ENCODE data around the gene EIF4H.

Gene EIF4H

DNA sequence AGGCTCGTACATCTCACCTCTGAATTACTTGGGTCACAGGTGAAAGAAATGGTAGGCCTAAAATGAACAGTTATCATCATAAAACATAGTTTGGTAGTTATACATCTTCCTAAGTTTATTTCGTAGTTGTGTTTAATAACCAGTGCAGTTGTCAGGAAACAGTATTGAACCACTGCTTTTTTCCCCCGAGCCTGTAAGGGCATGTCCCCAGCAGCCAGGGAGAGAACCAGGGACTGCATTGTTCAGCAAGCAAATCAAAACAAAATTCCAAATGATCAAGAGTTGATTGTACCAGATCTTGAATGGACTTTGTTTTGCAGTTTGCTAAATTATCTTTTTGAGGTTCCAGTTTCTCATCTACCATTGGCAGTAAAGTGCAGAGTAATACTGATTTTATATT, 2.4 kb downstream of the EIF4H start:
- Histone ChIP-seq H3K27ac (ENCODE audit: low read length) (no peak overlapping the region), H3K27me3 (ENCODE audit: low read depth, low read length) (no peaks in the 10 kb centered on the region), H3K9me3 (ENCODE audit: control insufficient read depth in 1 of 2, low read length in 2 of 2) (no peaks in the 10 kb centered on the region), H3K4me1 (ENCODE audit: control insufficient read depth in 1 of 2, insufficient read depth in 2 of 2, low read length in 2 of 2) (peaks cover 23 to 59% of the 10 kb centered on the region in 2 donors), H3K36me3 (ENCODE audit: control insufficient read depth in 1 of 2, insufficient read depth in 2 of 2, low read length in 2 of 2) (no peaks in the 10 kb centered on the region), H3K4me3 (ENCODE audit: low read depth in 1 of 2, low read length in 2 of 2) (peak overlapping the region; percentile 4 to 93)

DNA sequence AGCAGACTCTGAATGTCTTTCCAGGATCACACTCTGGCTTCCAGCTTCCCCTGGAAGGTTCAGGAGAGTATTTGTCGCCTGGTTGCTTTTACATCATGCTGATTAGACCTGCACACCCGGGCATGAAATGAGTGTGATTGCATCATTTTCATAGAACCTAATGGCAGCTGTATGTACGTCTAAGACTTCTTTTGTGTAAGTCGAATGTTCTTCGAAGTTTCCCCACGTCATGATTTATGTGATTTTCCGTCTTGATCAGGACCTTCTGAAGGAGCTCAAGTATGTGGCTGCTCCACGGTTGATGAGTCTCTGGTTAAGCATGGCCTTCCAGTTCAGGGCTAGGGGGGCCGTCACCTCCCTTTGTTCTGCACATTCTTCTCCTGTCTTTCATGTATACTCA, 4.5 kb downstream of the EIF4H start:
- no peak overlapping the region for H3K27ac ChIP-seq (ENCODE audit: low read length)
- peak overlapping the region in 1 of 2 donors; percentile 21 for H3K4me3 ChIP-seq (ENCODE audit: low read depth in 1 of 2, low read length in 2 of 2)
- H3K9me3 ChIP-seq (ENCODE audit: control insufficient read depth in 1 of 2, low read length in 2 of 2) = no peaks in the 10 kb centered on the region
- peaks cover 33 to 74% of the 10 kb centered on the region in 2 donors for H3K4me1 ChIP-seq (ENCODE audit: control insufficient read depth in 1 of 2, insufficient read depth in 2 of 2, low read length in 2 of 2)
- H3K36me3 ChIP-seq (ENCODE audit: control insufficient read depth in 1 of 2, insufficient read depth in 2 of 2, low read length in 2 of 2) = no peaks in the 10 kb centered on the region
- H3K27me3 ChIP-seq (ENCODE audit: low read depth, low read length) = no peaks in the 10 kb centered on the region

DNA sequence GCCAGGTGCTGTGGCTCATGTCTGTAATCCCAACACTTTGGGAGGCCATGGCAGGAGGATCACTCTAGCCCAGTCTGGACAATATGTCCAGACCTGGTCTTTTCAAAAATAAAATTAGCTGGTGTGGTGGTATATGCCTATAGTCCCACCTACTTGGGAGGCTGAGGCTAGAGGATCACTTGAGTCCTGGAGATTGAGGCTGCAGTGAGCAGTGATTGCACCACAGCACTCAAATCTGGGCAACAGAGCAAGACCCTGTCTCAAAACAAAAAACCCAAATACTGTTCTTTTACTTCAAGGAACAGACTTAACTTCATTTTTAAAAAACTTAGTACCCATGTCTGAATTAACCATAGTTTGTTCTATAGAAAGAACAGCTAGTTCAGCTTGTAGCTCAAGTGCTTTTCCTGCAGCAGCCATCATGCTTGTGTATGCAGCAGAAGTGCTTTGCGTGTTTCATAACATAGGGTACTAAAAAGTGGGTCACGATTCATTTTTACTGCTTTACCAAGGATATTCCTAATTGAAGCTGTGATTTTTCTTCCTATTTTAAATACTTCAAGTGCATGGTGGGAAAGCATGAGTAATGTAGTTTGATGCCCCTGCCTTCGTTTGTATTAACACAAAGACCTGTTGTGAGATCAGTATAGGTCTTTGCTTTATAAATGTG, 5.9 kb downstream of the EIF4H start:
- peaks cover 0 to 3% of the 10 kb centered on the region in 2 donors for H3K36me3 ChIP-seq (ENCODE audit: control insufficient read depth in 1 of 2, insufficient read depth in 2 of 2, low read length in 2 of 2)
- no peaks in the 10 kb centered on the region for H3K9me3 ChIP-seq (ENCODE audit: control insufficient read depth in 1 of 2, low read length in 2 of 2)
- H3K4me1 ChIP-seq (ENCODE audit: control insufficient read depth in 1 of 2, insufficient read depth in 2 of 2, low read length in 2 of 2) = peaks cover 33 to 83% of the 10 kb centered on the region in 2 donors
- H3K27ac ChIP-seq (ENCODE audit: low read length) = no peak overlapping the region
- no peak overlapping the region for H3K4me3 ChIP-seq (ENCODE audit: low read depth in 1 of 2, low read length in 2 of 2)
- no peaks in the 10 kb centered on the region for H3K27me3 ChIP-seq (ENCODE audit: low read depth, low read length)

DNA sequence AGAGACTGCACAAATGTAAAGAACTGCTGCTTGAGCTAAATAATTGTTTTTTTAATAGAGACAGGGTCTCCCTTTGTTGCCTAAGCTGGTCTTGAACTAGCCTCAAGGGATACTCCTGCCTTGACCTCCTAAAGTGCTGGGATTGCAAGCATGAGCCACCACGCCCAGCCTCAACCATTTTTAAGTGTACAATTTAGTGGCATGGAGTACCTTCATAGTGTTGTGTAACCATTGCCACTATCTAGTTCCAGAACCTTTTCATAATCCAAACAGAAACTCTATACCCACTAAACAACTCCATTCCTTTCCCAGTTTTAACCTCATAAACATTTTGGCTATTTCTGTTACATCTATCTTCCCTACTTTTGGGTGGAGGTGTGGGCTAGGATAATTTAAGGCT, 6.7 kb downstream of the EIF4H start:
- peaks cover 33 to 83% of the 10 kb centered on the region in 2 donors for H3K4me1 ChIP-seq (ENCODE audit: control insufficient read depth in 1 of 2, insufficient read depth in 2 of 2, low read length in 2 of 2)
- no peaks in the 10 kb centered on the region for H3K27me3 ChIP-seq (ENCODE audit: low read depth, low read length)
- no peak overlapping the region for H3K4me3 ChIP-seq (ENCODE audit: low read depth in 1 of 2, low read length in 2 of 2)
- H3K9me3 ChIP-seq (ENCODE audit: control insufficient read depth in 1 of 2, low read length in 2 of 2) = no peaks in the 10 kb centered on the region
- H3K27ac ChIP-seq (ENCODE audit: low read length) = no peak overlapping the region
- H3K36me3 ChIP-seq (ENCODE audit: control insufficient read depth in 1 of 2, insufficient read depth in 2 of 2, low read length in 2 of 2) = peaks cover 0 to 3% of the 10 kb centered on the region in 2 donors

DNA sequence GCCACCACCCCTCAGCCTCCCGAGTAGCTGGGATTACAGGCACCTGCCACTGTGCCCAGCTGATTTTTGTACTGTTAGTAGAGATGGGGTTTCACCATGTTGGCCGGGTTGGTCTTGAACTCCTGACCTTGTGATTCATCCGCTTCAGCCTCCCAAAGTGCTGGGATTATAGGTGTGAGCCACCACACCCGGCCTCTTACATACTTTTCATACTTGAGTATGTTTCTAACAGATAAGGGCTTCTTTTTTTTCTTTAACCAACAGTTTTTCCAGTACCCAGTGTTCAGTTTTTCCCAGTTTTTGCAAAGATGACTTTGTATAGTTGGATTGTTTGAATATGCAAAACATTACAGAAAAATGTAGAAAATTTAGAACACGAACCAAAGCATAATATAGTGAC, 7.7 kb downstream of the EIF4H start:
- Histone ChIP-seq H3K27me3 (ENCODE audit: low read depth, low read length) (no peaks in the 10 kb centered on the region), H3K27ac (ENCODE audit: low read length) (no peak overlapping the region), H3K4me3 (ENCODE audit: low read depth in 1 of 2, low read length in 2 of 2) (no peak overlapping the region), H3K4me1 (ENCODE audit: control insufficient read depth in 1 of 2, insufficient read depth in 2 of 2, low read length in 2 of 2) (peaks cover 27 to 81% of the 10 kb centered on the region in 2 donors), H3K9me3 (ENCODE audit: control insufficient read depth in 1 of 2, low read length in 2 of 2) (no peaks in the 10 kb centered on the region), H3K36me3 (ENCODE audit: control insufficient read depth in 1 of 2, insufficient read depth in 2 of 2, low read length in 2 of 2) (peaks cover 0 to 3% of the 10 kb centered on the region in 2 donors)

DNA sequence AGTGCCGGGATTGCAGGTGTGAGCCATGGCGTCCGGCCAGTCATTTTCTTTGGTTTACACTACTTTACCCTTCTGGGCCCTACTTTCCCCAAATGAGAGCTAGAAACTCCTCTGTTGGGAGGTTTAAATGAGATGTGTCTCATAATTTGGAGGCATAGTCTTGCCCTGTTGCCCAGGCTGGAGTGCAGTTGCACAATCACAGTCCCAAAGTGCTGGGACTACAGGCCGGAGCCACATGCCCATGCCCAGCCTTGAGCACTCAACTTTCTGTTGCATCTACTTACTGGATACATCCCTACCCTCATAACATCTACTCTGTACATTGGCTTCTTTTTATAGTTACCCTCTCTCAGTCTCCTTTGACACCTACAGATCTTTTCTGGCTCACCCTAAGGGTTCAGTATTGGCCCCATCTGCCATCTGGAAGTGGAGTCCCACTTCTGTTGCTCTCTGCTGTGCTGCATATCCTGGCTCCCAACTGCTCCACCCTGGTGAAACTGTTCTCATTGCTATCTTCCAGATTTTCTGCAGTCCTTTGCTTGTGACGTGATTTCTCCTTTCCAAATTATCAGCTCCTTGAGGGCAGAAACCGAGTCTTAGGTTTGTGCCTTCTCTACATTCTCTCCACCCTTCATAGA, 8.4 kb downstream of the EIF4H start:
- no peak overlapping the region for H3K4me3 ChIP-seq (ENCODE audit: low read depth in 1 of 2, low read length in 2 of 2)
- H3K4me1 ChIP-seq (ENCODE audit: control insufficient read depth in 1 of 2, insufficient read depth in 2 of 2, low read length in 2 of 2) = peaks cover 22 to 81% of the 10 kb centered on the region in 2 donors
- H3K27ac ChIP-seq (ENCODE audit: low read length) = no peak overlapping the region
- H3K9me3 ChIP-seq (ENCODE audit: control insufficient read depth in 1 of 2, low read length in 2 of 2) = no peaks in the 10 kb centered on the region
- no peaks in the 10 kb centered on the region for H3K27me3 ChIP-seq (ENCODE audit: low read depth, low read length)
- H3K36me3 ChIP-seq (ENCODE audit: control insufficient read depth in 1 of 2, insufficient read depth in 2 of 2, low read length in 2 of 2) = peaks cover 0 to 3% of the 10 kb centered on the region in 2 donors

DNA sequence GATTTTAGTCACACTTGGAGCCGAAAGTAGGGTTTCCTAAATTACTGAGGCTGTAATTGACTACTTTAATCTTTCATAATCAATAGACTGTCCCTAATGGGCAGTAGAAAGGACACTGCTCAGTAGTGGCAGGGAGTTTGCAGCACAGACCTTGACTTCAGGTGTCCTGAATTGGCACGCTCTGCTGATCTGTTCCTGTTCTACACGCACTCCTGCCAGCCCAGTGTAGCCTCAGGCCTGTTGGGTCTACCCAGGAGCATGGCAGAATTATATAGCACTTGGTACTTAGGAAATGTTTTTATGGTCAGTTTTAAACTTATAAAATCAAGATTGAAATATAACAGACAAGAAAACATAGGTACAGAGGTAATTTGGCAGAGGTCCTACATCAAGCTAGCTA, 9.0 kb downstream of the EIF4H start:
- Histone ChIP-seq H3K27me3 (ENCODE audit: low read depth, low read length) (no peaks in the 10 kb centered on the region), H3K27ac (ENCODE audit: low read length) (no peak overlapping the region), H3K4me1 (ENCODE audit: control insufficient read depth in 1 of 2, insufficient read depth in 2 of 2, low read length in 2 of 2) (peaks cover 20 to 80% of the 10 kb centered on the region in 2 donors), H3K4me3 (ENCODE audit: low read depth in 1 of 2, low read length in 2 of 2) (no peak overlapping the region), H3K36me3 (ENCODE audit: control insufficient read depth in 1 of 2, insufficient read depth in 2 of 2, low read length in 2 of 2) (peaks cover under 1 to 9% of the 10 kb centered on the region in 2 donors), H3K9me3 (ENCODE audit: control insufficient read depth in 1 of 2, low read length in 2 of 2) (no peaks in the 10 kb centered on the region)

DNA sequence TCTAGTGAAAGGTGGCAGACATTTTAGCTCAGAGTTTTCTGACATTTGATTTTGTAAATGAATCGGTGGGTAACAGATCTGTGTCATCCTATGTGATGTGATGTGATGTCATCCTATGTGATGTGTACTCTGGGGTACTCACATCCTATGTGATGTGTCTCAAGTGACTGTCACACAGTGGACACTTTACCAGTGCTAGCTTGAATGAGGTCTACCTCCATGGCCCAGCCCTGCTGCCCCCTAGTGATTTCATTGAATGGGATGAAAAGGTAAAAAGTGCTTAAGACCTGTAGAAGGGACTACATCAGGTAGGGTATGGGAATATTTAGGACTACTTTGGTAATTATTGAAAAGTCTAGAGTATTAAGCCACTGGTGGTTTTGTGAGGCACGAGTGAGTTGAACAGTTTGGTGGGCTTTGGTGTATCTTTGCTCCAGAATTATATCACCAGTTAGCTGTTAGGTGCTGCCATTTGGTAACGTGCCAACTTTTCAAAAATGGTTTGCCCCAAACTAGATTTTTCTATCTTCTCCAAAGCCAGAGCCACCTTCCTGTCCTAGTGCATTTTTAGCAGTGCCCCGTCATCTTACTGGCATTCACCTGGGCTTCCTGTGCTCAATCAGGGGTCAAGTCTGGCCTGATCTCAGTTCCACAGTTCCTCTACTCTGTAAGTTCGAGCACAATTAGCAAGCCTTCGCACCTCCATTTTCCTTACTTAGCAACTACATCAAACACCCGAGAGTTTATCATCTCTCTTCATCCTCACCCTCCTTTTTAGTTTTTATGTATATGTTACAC, 9.7 kb downstream of the EIF4H start:
- Histone ChIP-seq H3K36me3 (ENCODE audit: control insufficient read depth in 1 of 2, insufficient read depth in 2 of 2, low read length in 2 of 2) (peaks cover 7 to 16% of the 10 kb centered on the region in 2 donors), H3K27ac (ENCODE audit: low read length) (no peak overlapping the region), H3K4me3 (ENCODE audit: low read depth in 1 of 2, low read length in 2 of 2) (no peak overlapping the region), H3K9me3 (ENCODE audit: control insufficient read depth in 1 of 2, low read length in 2 of 2) (no peaks in the 10 kb centered on the region), H3K27me3 (ENCODE audit: low read depth, low read length) (no peaks in the 10 kb centered on the region), H3K4me1 (ENCODE audit: control insufficient read depth in 1 of 2, insufficient read depth in 2 of 2, low read length in 2 of 2) (peaks cover 22 to 79% of the 10 kb centered on the region in 2 donors)

DNA sequence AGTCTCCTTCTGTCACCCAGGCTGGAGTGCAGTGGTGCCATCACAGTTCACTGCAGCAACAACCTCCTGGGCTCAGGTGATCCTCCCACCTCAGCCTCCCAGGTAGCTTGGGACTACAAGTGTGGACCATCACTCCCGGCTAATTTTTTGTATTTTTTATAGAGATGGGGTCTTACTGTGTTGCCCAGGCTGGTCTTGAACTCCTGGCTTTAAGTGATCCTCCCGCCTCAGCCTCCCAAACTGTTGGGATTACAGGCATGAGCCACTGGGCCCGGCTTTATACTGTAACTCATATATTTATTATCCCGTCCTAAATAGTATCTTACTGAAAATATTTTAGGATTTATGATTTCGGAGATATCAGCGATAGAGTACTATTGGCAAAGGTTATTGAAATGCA, 10.9 kb downstream of the EIF4H start:
- H3K36me3 ChIP-seq (ENCODE audit: control insufficient read depth in 1 of 2, insufficient read depth in 2 of 2, low read length in 2 of 2) = peaks cover 19 to 27% of the 10 kb centered on the region in 2 donors
- H3K4me1 ChIP-seq (ENCODE audit: control insufficient read depth in 1 of 2, insufficient read depth in 2 of 2, low read length in 2 of 2) = peaks cover 22 to 67% of the 10 kb centered on the region in 2 donors
- no peak overlapping the region for H3K27ac ChIP-seq (ENCODE audit: low read length)
- no peaks in the 10 kb centered on the region for H3K9me3 ChIP-seq (ENCODE audit: control insufficient read depth in 1 of 2, low read length in 2 of 2)
- H3K27me3 ChIP-seq (ENCODE audit: low read depth, low read length) = no peaks in the 10 kb centered on the region
- H3K4me3 ChIP-seq (ENCODE audit: low read depth in 1 of 2, low read length in 2 of 2) = no peak overlapping the region

DNA sequence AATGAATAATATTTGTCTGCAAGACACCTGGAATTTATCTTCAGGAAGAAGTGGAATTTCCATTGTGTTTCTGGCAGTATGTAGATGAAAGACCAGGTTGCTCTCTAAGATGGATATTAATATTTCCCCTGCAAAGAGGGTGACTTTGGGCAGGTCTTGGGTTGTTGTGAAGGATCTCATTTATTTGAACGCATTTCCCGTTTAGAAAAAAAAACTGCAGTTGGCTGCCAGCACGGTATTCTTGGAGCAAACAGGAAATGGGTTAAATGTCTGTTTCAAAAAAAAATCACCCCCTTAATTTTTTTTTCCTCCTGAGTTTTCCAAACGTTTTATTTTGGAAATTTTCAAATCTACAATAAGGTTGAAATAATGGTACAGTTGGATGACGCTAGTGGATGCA, 11.5 kb downstream of the EIF4H start:
- Histone ChIP-seq H3K27ac (ENCODE audit: low read length) (no peak overlapping the region), H3K4me1 (ENCODE audit: control insufficient read depth in 1 of 2, insufficient read depth in 2 of 2, low read length in 2 of 2) (peaks cover 17 to 61% of the 10 kb centered on the region in 2 donors), H3K36me3 (ENCODE audit: control insufficient read depth in 1 of 2, insufficient read depth in 2 of 2, low read length in 2 of 2) (peaks cover 25 to 33% of the 10 kb centered on the region in 2 donors), H3K4me3 (ENCODE audit: low read depth in 1 of 2, low read length in 2 of 2) (no peak overlapping the region), H3K27me3 (ENCODE audit: low read depth, low read length) (no peaks in the 10 kb centered on the region), H3K9me3 (ENCODE audit: control insufficient read depth in 1 of 2, low read length in 2 of 2) (no peaks in the 10 kb centered on the region)

DNA sequence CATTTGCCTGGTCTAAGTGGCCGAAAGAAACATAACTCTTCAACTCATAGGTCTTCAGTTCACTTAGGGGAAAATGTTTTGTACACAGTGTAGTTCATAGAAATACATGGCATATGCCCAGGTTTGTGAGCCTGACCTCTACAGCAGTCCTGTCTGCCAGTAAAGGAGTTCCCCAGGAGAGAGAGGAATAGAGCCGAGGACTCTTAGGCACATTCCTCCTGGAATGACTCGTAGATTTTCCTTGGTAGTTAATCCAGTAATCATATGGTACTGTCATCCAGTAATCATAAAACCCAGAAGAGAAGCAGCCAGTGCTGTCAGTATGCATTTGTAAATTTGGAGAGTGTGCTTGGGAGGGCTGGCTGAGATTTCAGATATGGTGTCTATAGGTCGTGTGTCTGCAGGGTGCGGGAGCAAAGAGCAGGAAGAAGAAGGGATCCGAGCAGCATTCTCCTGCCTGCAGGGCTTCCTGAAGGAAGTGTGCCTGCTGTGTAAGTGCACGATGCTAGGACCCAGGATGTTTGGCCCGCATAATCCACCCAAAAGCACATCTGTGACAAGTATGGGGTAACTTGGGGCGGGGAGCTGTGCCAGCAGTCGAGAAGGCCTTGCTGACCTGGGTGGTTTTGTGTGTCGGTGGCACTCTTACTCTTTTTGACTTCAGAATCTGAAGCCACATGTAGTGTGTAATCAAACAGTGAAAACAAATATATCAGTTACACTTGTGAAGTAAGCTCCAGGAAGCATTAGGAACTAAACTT, 13.9 kb downstream of the EIF4H start:
- H3K36me3 ChIP-seq (ENCODE audit: control insufficient read depth in 1 of 2, insufficient read depth in 2 of 2, low read length in 2 of 2) = peaks cover 45 to 52% of the 10 kb centered on the region in 2 donors
- H3K9me3 ChIP-seq (ENCODE audit: control insufficient read depth in 1 of 2, low read length in 2 of 2) = no peaks in the 10 kb centered on the region
- H3K4me1 ChIP-seq (ENCODE audit: control insufficient read depth in 1 of 2, insufficient read depth in 2 of 2, low read length in 2 of 2) = peaks cover 6 to 47% of the 10 kb centered on the region in 2 donors
- H3K27me3 ChIP-seq (ENCODE audit: low read depth, low read length) = no peaks in the 10 kb centered on the region
- H3K4me3 ChIP-seq (ENCODE audit: low read depth in 1 of 2, low read length in 2 of 2) = no peak overlapping the region
- no peak overlapping the region for H3K27ac ChIP-seq (ENCODE audit: low read length)
